Measurements from ENCODE around the gene GPD2.

DNA sequence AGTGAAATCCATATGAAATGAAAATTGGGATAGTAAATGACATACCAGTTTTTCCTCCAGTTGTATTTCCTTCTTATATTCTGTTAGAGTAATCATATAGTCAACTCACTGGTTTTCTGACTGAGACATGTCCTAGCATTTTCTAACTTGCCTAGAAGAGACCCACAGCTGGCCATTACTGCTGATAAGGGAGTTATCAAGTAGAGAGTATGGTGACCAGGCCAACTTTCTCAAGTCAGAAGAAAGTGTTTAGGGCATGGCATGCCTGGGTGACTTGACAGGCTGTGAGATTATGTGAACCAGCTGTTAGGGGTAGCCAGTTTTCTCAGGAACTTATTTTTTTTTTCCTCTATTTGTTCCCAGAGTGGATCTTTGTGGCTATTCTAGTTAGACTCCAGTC lies 81.2 kb downstream of the GPD2 start:
- no peak for TF ChIP-seq FOXP2 (optimal IDR thresholded peaks at IDR 0.05; ENCODE audit: control extremely low read depth, extremely low read length, insufficient read depth)
- no peak for TF ChIP-seq POLR2AphosphoS5 (IDR thresholded peaks at IDR 0.05; ENCODE audit: borderline replicate concordance, low read depth, low read length)
- TF ChIP-seq EZH2 (IDR thresholded peaks at IDR 0.05), result no peak
